GM12874 (cell line): ENCODE results near the gene PHACTR1.

Source experiments
- TF ChIP-seq, protein P1 (sequence below): IDR thresholded peaks from 2 replicates; pipeline ENCODE4 v1.5.1; 2011; ENCODE audit warnings: low read depth, mild to moderate bottlenecking, control low read depth, low read length, moderate library complexity; ENCODE audit not compliant: insufficient read depth

The PHACTR1 gene

DNA sequence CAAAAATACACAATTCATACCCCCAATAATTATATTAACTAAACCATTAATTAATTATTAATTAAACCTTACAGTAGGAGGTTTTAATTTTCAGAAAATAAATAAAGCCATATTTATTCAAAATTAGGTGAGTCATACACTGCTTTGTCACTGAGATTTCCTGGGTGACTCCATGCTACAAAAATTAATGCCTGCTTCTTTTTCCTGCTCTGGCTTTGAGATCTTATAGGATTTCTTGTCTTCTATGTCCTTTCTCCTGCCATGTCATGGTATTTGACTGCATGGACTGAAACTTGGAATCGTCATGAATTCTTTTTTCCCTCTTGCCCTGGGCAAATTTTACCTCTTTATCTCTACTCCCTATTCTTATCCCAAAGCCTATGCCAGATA lies 133.2 kb downstream of the PHACTR1 start:
- TF ChIP-seq, protein P1, sequence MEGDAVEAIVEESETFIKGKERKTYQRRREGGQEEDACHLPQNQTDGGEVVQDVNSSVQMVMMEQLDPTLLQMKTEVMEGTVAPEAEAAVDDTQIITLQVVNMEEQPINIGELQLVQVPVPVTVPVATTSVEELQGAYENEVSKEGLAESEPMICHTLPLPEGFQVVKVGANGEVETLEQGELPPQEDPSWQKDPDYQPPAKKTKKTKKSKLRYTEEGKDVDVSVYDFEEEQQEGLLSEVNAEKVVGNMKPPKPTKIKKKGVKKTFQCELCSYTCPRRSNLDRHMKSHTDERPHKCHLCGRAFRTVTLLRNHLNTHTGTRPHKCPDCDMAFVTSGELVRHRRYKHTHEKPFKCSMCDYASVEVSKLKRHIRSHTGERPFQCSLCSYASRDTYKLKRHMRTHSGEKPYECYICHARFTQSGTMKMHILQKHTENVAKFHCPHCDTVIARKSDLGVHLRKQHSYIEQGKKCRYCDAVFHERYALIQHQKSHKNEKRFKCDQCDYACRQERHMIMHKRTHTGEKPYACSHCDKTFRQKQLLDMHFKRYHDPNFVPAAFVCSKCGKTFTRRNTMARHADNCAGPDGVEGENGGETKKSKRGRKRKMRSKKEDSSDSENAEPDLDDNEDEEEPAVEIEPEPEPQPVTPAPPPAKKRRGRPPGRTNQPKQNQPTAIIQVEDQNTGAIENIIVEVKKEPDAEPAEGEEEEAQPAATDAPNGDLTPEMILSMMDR: no peak

DNA sequence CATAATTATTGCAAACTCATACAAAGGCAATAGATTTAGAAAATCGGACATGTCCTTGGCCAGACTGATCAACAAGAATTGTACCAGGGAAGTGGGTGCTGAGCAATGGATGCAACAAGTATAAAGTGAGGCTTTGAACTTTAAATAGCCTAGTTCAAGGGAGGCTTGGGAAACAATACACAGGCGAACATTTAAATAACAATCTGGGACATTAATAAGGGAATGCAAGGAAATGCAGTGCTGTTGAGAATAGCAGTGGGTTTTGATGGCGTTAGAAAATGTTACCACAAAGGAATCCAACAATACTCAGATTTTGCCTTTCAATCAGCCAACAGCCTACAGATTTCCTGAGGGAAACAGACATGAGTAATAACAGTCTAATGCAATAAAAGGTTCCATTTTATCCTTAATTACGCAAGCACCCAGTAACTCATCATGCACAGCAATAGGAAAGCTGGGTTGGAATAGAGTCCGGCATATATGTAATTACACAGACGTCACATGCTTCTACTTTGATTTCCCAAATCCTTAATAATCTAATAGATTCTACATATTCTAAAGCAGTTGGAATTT lies 134.6 kb downstream of the PHACTR1 start:
- TF ChIP-seq, protein P1: no peak

DNA sequence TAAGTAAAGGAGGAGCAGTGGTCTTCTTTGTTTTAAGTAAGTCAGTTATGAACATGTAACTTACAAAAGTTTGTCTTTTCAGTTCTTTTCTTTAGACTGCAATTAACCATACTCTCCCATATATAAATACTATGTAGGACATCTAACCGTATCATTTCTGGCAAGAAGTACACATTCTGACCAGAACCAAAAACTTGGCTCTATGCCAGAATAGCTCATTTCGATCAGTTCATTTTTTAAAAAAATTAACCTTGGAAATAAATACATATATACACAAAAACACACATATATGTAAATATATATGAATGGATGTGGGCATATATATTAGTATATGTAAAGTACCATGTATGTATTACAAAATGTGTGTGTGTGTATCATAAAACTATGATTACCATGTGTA lies 145.0 kb downstream of the PHACTR1 start:
- TF ChIP-seq, protein P1: no peak

DNA sequence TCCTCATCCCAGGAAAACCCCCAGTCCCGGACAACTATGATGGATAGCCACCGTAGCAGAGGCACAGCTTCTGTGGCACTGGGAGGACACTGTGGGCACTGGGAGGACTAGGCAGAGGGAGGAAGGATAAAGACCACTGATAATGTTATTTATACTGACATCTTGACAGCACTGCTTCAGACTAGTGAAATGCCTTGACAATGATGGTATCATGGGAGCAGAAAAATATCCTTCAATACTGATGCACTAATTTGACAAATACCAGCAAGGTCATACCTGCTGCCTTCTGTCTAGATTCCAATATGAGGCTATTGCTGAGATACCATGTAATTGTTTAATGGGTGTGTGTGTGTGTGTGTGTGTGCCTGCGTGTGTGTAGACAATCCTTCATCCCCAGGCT lies 148.6 kb downstream of the PHACTR1 start:
- TF ChIP-seq, protein P1: no peak

DNA sequence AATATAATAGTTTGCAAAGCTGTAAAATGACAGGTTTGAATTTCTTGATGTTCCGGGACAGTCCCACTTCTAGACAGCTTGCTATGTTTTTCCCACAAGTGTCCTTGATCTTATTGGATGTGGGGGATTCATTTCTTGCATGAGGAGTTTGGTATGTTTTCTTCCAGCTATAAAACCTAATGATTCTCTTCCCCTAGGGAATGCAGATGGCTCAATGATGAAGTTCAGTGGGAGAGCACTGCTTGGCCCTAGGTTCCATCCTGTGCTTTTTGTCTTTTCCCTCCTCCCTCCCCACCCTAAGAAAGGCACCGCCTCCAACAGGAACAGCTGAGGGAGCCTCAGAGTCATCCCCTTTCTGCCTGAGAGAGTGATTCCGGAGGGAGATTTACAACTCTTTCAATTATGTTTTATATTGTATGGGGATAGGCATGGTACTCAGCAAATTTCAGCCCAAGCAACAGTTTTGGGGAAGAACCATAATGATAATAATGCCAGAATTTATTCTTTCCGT lies 149.2 kb downstream of the PHACTR1 start:
- TF ChIP-seq, protein P1: no peak

DNA sequence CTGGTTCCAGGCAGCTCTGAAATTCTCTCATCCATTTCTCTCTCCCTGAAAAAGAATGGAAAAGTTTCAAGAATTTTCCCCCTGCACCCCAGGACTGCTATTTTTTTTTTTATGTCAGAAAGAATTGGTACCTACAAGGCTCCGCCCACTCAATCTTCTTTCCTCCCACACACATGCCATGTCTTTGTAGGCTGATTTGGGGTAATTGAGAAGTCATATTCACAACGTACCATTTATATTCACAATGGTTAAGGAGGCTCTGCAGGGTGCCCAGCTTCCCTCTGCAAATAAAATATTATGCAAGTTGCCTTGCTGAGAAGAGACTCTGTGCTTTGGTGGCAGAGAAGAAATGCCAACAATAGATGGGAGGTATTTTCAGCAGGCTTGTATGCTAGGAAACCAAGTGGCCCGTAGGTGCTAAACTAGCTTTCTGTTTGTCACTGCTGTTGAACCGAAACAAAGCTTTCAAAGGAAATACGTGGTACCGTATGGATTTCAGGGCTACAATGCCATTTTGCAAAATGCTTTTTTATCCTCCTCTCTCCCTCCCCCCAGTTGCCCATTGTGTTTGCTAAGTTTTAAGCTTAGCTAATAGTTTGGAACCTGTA lies 150.0 kb downstream of the PHACTR1 start:
- TF ChIP-seq, protein P1: no peak

DNA sequence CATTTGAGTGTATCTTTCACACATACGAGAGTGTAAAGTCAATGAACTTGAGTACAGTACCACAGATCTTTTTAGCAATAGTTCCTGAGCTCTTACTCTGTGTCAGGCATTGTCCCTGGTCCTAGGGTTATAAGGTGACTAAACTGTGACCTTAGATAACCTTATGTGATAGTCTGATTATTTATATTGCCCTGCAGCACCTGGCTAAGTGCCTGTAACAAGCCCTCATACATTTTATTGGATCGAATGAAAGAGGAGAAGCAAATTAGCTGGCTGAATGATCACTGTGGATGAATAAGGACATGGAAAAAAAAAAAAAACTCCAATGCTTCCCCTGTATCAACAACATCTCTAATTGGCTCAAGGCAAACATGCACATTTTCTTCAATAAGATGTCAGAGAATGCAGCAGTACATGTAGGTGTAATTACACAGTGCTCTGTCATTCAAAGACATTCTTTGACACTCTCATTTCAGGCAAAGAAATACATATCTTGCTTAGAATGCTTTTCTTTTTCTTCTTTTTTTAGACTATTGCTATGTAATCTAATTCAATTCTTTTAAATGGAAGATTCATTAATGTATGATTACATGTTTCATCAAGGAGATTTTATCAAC lies 153.4 kb downstream of the PHACTR1 start:
- TF ChIP-seq, protein P1: no peak
